Left renal pelvis (tissue), 4 donors: ENCODE results near the gene MAPK10. TPM values are rescaled to one million over a fixed set of nuclear protein-coding genes. Genes with fewer than 3 reads are reported as not detected.
A peak's percentile ranks its signal among the peaks of the same experiment; 100 is the strongest.
"Not testable (repeated sequence)": the region's sequence is repeated elsewhere in the genome, so short reads cannot be mapped to it uniquely, and the experiment has no call there.

Source experiments
- DNase-seq, 4 donors: peaks; one replicate each; pipeline ENCODE4 v3.0.0-alpha.2; 2013; ENCODE audit warnings: low read depth in 4 of 4, low spot score in 3 of 4
- polyA plus RNA-seq, 4 donors: library from polyadenylated mRNA; unstranded; fragments of 120-200 nt; gene quantifications; one replicate each; pipeline ENCODE4 v1.2.1, GENCODE V29; 2013; ENCODE audit not compliant: insufficient read length in 4 of 4

MAPK10 gene
- polyA plus RNA-seq, 4 donors: 49.3 to 71.6 (median 60.0) TPM

DNA sequence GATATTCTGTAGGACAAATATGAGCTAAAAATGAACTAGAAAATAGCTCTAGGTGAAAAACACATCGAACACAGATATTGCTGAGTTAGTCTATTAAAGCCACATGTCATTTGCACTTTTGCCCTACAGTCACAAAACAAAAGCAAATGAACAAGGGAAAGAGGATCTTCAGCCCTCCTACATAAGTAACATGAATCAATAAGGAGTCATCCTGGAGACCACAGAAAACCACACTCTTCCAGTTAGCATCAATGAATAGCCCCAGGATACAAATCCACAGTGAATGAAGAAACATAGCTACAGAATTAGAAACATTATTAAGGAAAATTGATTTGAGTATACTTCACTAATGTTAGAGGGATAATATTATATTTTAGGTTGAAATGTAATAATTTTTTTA lies 311.4 kb downstream of the MAPK10 start:
- DNase-seq: no peak

- DNase-seq: no peak
These were observed 315.3 kb downstream of the MAPK10 start for GRCh38 chr4:86044593-86044985.

DNA sequence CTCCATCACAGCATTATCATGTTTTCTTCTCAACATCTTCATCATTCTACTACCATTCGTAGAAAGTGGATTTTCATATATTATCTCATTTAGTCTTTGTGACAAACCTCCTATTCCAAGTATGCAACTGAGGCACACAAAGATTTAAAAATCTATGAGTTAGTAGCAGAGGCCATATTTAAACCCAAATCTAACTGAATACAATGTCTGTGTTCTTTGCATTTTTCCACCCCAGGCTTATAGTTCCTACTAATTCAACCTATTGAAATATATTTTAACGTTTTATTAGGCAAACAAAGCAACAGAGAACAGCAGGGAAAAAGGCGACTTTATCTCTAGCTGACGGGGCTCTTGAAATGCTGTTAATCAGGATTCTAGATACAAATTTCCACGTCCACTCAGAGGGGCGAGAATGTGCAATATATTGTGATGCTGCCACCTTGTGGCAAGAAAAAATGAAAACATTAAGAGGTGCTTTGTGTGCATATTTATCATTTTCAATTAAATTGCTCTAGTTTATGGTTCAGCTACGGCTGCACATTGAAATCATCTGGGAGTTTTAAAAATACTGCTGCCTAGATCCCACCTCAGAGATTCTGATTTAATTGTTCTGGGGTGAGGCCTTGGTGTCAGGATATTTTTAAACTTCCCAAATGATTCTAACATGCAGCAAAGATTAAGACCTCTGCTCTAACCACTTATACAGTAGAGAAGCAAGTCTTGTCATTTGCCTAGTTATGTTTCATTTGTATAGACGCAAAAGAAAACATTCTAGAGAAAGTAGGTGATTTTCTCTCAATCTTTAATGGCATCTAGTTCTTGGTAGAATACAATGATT lies 315.9 kb downstream of the MAPK10 start:
- peak in 3 of 4 donors; percentile 57 to 63 (median 59) for DNase-seq

DNA sequence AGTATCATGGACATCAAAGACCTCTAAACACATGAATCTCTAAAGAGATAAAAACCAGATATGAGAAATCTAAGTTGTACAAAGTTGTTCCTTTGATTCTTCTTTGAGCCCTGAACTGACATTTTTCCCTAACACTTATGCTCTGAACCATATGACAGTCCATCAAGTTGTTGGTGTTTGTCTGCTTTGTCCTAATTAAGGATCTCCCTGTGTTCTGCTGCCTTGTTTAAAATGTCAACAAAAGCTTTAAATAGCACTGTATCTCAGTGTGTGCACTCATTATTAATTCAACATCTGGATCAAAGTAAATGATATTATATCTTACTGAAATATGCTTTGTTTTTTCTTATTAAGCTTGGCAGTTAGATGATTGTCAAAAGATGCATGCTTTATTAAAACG lies 321.8 kb downstream of the MAPK10 start:
- no peak for DNase-seq

DNA sequence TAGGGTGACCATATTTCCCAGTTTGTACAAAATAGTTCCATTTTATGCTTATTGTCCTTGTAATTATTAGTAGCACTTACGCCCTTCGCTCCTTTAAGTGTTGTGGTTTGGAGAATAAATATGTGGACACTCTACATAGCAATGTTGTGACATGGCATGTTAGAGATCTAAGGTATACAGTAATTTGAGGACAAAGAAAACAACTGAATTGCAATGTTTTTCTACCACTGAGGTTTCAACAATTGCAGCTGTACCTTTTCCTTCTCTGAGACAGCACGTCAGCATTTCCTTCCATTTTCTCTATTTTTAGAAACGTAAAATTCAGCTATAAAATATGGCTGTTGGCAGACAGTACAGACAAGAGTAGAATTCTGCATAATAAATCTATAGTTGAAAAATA lies 323.1 kb downstream of the MAPK10 start:
- DNase-seq: no peak

DNA sequence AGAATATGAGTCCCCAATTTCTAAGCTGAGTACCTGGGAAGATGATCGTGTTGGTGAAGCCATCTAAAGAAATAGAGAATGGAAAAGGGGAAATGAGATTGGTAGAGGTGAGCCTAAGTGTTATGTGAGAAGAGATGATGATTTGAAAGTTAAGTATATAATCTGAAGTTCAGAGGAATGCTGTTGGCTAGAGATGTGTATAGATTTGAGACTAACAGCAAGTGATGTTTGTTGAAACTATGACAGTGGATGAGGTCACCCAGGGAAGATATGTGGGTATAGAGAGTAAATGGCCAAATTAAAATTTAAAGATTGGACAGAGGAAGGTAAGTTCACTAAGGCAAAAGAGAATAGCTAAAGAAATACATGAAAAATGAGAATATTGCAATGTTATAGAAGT lies 324.2 kb downstream of the MAPK10 start:
- DNase-seq: no peak

DNA sequence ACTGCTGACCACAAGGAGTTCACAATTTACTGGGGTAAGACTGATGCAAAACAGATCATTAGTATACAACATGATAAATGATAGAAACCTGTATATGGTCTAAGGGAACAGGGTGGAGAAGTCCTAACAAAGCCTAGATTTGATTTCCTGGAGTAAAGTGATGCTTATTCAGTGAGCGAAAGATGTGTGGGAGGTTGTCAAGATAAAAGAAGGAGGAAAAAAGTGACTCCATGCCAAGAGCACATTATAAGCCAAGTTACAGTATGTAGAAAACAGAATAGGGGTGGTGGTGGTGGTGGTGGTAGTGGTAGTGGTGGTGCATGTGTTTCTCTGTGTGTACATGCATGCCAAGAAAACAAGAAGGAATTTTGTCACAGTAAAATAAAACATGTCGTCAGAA lies 325.2 kb downstream of the MAPK10 start:
- DNase-seq: no peak

GRCh38 chr4:86033171-86033570 lies 326.7 kb downstream of the MAPK10 start:
- DNase-seq: no peak

DNA sequence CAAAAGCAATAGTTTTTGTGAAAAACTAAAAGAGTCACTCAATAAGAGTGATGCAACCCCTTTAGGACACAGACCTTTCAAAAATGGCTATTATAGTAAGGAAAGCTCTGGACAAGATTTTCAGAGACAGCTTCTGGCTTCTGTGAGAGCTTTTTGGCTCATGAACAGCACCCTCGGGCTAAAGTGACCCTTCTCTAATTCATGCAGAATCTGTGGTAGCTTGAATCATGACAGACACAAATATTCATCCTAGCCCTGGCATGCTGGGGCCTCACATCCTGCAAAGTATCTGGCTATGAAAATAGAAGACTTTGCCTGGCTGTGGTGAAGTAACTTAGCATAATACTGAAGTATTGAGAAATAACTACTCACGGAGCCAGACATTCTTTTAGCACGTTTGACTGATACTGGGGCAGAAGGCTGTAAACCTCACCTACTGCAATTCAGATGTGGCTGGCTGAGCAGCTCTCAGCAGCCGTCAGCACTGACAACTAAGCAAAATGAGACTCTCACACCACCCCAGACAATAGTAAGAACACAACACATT lies 327.3 kb downstream of the MAPK10 start:
- DNase-seq: no peak

- no peak for DNase-seq
These were observed 327.9 kb downstream of the MAPK10 start for GRCh38 chr4:86031927-86032326.

DNA sequence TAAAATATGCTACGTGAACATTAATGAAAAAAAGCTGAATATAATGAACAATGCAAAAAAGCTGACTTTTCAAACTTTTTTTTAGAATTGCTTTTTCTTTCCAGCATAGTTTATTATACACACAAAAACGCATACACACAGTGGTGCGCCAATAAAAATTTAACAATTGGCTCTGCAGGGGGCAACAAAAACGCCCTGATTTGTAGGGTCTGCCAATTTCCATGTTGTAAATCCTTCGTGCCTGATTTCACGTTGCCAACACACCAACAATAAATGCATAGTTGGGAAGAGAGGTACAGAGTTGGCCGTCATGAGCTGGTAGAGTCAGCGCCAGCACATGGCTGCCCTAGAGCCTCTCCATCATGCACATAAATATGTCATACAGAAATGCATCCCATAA lies 333.1 kb downstream of the MAPK10 start:
- DNase-seq: no peak

DNA sequence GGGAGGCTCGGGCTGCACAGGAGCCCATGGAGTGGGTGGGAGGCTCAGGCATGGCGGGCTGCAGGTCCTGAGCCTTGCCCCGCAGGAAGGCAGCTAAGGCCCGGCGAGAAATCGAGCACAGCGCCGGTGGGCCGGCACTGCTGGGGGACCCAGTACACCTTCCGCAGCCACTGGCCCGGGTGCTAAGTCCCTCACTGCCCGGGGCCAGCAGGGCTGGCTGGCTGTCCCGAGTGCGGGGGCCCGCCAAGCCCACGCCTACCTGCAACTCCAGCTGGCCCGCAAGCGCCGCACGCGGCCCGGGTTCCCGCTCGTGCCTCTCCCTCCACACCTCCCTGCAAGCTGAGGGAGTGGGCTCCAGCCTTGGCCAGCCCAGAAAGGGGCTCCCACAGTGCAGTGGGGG lies 338.2 kb downstream of the MAPK10 start:
- not testable (repeated sequence) for DNase-seq

- no peak for DNase-seq
These were observed 339.9 kb downstream of the MAPK10 start for GRCh38 chr4:86019906-86020305.

DNA sequence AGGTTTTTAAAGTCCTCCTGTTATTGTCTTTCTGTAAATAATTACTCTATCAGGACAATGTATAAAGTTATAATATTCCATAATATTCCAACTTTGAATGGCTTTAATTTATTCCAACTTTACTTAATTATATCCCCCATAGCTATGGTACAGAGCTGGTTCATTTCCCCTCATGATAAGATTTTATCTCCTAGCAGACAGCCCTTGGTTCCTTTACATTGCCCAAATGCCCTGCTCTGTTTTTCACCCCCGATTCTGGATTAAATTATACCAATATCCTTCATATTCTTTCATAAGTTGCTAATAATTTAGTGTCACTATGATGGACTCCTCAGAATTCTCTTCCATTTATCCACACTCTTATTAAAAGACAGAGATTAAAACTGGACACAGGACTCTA lies 340.5 kb downstream of the MAPK10 start:
- DNase-seq: no peak

DNA sequence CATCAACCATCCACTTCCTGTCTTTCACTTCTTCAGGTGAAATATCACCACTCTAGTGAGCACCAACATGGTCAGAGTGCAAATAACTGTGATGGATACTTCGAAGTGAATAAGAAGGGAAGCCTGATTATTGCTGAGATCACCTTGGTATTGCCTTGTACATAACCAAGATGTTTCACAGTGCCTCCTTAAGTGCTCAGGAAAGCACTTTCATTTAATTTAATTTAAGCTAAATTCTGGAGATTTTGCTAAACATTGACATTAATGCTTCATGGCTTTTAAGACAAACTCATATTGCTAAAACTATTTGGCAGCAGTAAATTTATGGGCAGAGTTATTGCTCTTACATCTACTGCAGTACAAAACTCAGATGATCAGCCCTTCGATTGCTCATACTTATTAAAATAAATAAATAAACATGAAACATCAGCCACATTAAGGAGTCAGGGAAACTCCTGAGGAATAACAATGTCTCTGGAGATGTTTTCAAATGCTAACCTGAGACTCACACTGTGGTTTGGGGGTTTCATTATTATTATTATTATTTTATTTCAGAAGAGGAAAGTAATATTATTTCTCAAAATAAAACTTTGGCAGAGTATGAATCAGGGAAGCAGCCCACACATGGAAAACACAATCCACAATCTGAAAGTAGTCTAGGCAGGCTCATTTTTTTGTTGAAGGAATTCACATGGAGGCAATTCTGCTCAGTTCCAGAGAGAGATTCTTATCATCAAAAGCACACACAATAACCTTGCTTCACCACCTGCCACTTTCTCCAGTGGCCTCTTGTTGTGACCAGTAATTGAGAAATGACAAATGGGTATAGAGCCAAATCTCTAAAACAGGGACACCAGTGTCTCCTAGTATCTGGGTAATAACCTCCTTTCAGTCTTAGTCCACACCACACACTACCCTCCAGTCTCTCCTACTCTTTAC lies 344.2 kb downstream of the MAPK10 start:
- DNase-seq: no peak

DNA sequence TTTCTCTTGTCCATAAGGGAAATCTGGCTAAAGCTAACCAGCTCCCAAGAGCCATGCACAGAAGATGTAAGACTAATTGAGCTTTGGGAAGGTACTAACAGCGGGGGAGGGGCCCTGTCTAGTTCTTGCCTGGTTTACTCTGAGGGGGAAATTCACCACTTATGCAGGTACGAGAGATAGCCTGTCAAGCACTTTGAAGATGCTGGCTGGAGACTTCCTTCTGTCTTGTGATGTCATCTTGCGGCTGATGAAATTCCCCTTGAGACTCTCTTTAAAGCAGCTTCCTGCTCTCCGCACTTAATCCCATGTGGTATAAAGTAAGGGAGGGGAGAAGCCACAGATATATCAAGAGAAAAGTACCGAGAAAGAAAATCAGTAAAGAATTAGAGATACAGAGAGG lies 345.3 kb downstream of the MAPK10 start:
- no peak for DNase-seq

- no peak for DNase-seq
These were observed 346.2 kb downstream of the MAPK10 start for GRCh38 chr4:86013621-86014020.

DNA sequence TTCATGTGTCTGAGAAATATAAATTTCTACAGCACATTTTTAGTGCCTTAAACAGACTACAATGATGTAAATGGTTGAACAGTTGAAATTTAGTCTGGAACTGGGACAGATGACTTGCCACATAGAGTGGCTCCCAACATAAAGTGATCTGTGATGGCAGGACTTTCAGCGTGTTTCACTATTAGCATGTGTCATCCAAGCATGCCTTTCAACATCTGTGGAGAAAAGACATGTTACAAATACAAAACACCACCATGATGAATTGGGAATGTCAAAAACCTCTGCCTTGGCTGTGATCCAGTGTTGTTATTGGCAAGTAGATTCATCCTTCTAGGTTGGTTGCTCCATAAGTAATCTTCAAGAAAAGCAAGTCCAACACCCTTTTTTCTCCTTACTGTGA lies 348.7 kb downstream of the MAPK10 start:
- no peak for DNase-seq

- DNase-seq: no peak
These were observed 352.8 kb downstream of the MAPK10 start for GRCh38 chr4:86007042-86007441.

GRCh38 chr4:86006057-86006456 lies 353.8 kb downstream of the MAPK10 start:
- DNase-seq: no peak

DNA sequence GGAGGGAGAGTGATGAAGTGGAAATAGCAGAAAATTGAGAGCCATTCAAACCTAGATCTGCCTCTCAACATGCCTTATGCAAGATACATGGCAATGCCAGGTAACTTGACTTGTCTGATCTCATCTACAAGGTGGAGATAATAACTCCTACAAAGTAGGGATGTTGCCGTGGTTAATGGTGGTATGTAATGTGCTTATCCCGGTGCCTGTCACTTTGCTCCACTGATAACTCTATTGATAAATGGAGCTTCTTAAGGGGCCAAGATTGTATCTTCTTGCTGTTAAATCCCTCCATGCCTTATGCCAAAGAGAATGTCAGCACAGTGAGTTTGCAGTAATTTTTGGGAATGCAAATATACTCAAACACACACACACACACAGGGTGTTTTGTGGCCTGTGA lies 355.8 kb downstream of the MAPK10 start:
- DNase-seq: no peak
